Gastroesophageal sphincter (tissue), 4 donors: ENCODE results near the gene TANGO6. TPM values are rescaled to one million over a fixed set of nuclear protein-coding genes. Genes with fewer than 3 reads are reported as not detected.

Experiments
- ATAC-seq: fragments of 150-250 bp; one replicate; pipeline ENCODE4 v1.9.1; 2016; ENCODE audit warnings: mild to moderate bottlenecking, moderate library complexity
- H3K27ac ChIP-seq, 4 donors: fragments of 200-600 bp; sonication (generic) in 3 of 4; 1 replicate in 3 of 4; 2 replicates in 1 of 4; pipeline ENCODE4 v1.5.1; 2016 to 2019
- H3K27me3 ChIP-seq: fragments of 200-600 bp; sonication (generic); one replicate; pipeline ENCODE4 v1.5.1; 2019
- H3K36me3 ChIP-seq, 2 donors: fragments of 200-600 bp; sonication (generic); one replicate each; pipeline ENCODE4 v1.5.1; 2019; ENCODE audit warnings: control low read depth in 1 of 2
- H3K4me1 ChIP-seq, 3 donors: fragments of 200-600 bp; sonication (generic); 1 replicate in 2 of 3; 2 replicates in 1 of 3; pipeline ENCODE4 v1.5.1; 2016 to 2019; ENCODE audit warnings: control low read depth in 2 of 3
- H3K4me3 ChIP-seq, 2 donors: fragments of 200-600 bp; sonication (generic); one replicate each; pipeline ENCODE4 v1.5.1; 2019; ENCODE audit warnings: mild to moderate bottlenecking in 1 of 2, moderate library complexity in 1 of 2
- H3K9me3 ChIP-seq, 3 donors: fragments of 200-600 bp; sonication (generic); one replicate each; pipeline ENCODE4 v1.5.1; 2017 to 2019; ENCODE audit warnings: control low read depth in 2 of 3
- EP300 ChIP-seq: sonication (generic); formaldehyde crosslinking; IDR thresholded peaks from one replicate; pipeline ENCODE4 v1.6.1; 2017; ENCODE audit warnings: antibody characterized with exemption, mild to moderate bottlenecking
- POLR2A ChIP-seq, 2 donors: fragments of 450-650 bp; IDR thresholded peaks; one replicate each; pipeline ENCODE4 v1.6.1; 2017; ENCODE audit warnings: antibody characterized with exemption in 2 of 2, mild to moderate bottlenecking in 2 of 2, moderate library complexity in 1 of 2
- POLR2AphosphoS5 ChIP-seq: sonication (generic); formaldehyde crosslinking; IDR thresholded peaks from one replicate; pipeline ENCODE4 v1.6.1; 2017; ENCODE audit warnings: antibody characterized with exemption
- WGBS, 2 donors: methylation state at CpG; one replicate each; pipeline ENCODE4 v1.1.5; 2018; ENCODE audit warnings: low coverage in 1 of 2; 5-methylcytosine and 5-hydroxymethylcytosine counted together
- total RNA-seq, 4 donors: library from RNA; depleted of rRNA; stranded (reverse); fragments of >200 nt; gene quantifications; one replicate each; pipeline ENCODE4 v1.1.0, GENCODE V29; 2016
- TF ChIP-seq, protein P1 (sequence below), 4 experiments: fragments of 200-600 bp in 2 of 4; fragments of 450-650 bp in 2 of 4; sonication (generic) in 1 of 4; IDR thresholded peaks; one replicate each; pipeline ENCODE4 v1.5.1; 2017 to 2019; ENCODE audit warnings: antibody characterized with exemption in 4 of 4, mild to moderate bottlenecking in 2 of 4, moderate library complexity in 2 of 4

The TANGO6 gene
- total RNA-seq, 4 donors from 2014 or later = 19.5 to 29.7 (median 21.0) TPM

DNA sequence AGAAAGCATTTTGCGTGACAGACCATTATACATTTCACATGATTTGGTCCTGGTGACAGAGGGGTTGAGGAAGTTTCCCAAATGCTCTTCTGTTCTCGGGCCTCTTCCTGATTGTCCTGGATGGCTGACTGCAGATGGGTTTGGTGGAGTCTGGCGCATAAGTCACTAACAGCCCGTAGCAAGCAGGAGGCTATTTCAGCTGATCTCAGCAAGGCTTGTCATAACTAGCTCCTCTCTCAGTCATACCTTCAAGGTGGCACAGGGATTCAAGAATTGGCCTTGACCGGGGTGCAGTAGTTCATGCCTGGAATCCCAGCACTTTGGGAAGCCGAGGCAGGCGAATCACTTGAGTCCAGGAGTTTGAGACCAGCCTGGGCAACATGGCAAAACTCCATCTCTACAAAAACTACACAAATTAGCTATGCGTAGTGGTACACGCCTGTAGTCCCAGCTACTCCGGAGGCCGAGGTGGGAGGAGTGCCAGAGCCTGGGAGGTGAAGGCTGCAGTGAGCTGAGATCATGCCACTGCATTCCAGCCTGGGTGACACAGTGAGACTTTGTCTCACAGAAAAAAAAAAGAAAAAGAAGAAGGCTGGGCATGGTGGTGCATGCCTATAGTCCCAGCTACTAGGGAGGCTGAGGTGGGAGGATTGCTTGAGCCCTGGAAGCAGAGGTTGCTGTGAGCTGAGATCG lies 193.2 kb downstream of the TANGO6 start:
- no peak overlapping the region for H3K27ac ChIP-seq
- WGBS, 2 donors = 96 to 100% methylated on average over 3 to 9 of the region's 12 CpGs
- TF ChIP-seq POLR2AphosphoS5 (no peak), POLR2A (IDR thresholded peaks at IDR 0.05) (no peak), EP300 (no peak)
- TF ChIP-seq, protein P1, sequence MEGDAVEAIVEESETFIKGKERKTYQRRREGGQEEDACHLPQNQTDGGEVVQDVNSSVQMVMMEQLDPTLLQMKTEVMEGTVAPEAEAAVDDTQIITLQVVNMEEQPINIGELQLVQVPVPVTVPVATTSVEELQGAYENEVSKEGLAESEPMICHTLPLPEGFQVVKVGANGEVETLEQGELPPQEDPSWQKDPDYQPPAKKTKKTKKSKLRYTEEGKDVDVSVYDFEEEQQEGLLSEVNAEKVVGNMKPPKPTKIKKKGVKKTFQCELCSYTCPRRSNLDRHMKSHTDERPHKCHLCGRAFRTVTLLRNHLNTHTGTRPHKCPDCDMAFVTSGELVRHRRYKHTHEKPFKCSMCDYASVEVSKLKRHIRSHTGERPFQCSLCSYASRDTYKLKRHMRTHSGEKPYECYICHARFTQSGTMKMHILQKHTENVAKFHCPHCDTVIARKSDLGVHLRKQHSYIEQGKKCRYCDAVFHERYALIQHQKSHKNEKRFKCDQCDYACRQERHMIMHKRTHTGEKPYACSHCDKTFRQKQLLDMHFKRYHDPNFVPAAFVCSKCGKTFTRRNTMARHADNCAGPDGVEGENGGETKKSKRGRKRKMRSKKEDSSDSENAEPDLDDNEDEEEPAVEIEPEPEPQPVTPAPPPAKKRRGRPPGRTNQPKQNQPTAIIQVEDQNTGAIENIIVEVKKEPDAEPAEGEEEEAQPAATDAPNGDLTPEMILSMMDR (IDR thresholded peaks at IDR 0.05) = no peak
- peaks cover 0 to 4% (median 0%) of the 10 kb centered on the region in 3 donors for H3K4me1 ChIP-seq
- peaks cover 0 to 39% of the 10 kb centered on the region in 2 donors for H3K36me3 ChIP-seq
- no peak overlapping the region for H3K4me3 ChIP-seq
- H3K9me3 ChIP-seq = no peaks in the 10 kb centered on the region
- no peak for ATAC-seq
- H3K27me3 ChIP-seq = no peaks in the 10 kb centered on the region

DNA sequence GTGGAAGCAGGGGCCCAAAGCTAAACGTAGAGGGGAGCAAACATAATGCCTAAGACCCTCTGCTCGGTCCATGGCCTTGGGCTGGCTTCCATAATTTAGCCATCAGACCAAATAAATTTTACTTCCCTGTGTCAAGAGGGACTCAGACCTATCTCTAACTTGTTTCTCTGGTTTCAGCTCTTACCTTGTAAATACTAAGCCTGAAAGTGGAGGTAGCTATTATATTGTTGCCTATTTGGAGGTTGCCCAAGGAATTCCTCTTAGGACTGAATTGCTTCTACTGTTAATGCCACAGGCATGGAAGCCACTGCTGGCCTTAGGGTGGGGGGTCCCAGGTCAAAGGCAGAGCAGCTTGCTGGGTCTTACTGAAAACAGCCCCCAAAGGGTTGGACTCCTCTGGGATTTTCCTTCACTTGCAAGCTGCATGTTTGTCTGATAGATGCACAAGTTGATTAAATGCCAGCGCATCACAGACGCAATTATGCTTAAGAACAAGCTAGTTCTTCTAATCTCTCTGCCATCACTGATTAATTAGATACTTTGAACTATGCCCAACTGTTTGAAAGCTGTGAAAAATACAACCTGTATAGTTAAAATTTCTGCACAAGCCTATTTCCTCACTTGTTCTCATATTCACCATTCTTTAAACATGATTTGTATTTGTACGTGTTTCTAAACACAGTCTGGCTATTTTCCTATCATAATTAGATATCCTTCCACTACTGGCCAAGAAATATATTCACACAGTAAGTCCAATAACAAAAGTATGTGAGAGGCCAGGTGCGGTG lies 194.2 kb downstream of the TANGO6 start:
- H3K4me1 ChIP-seq = peaks cover 0 to 4% (median 0%) of the 10 kb centered on the region in 3 donors
- no peaks in the 10 kb centered on the region for H3K9me3 ChIP-seq
- H3K27ac ChIP-seq = no peak overlapping the region
- no peak for ATAC-seq
- H3K36me3 ChIP-seq = peaks cover 0 to 49% of the 10 kb centered on the region in 2 donors
- no peak for TF ChIP-seq POLR2AphosphoS5
- TF ChIP-seq, protein P1 (IDR thresholded peaks at IDR 0.05) = no peak
- TF ChIP-seq POLR2A (IDR thresholded peaks at IDR 0.05) = no peak
- no peak for TF ChIP-seq EP300
- no peaks in the 10 kb centered on the region for H3K27me3 ChIP-seq
- 76 to 90% methylated on average over 2 to 6 of the region's 6 CpGs for WGBS, 2 donors
- H3K4me3 ChIP-seq = no peak overlapping the region

DNA sequence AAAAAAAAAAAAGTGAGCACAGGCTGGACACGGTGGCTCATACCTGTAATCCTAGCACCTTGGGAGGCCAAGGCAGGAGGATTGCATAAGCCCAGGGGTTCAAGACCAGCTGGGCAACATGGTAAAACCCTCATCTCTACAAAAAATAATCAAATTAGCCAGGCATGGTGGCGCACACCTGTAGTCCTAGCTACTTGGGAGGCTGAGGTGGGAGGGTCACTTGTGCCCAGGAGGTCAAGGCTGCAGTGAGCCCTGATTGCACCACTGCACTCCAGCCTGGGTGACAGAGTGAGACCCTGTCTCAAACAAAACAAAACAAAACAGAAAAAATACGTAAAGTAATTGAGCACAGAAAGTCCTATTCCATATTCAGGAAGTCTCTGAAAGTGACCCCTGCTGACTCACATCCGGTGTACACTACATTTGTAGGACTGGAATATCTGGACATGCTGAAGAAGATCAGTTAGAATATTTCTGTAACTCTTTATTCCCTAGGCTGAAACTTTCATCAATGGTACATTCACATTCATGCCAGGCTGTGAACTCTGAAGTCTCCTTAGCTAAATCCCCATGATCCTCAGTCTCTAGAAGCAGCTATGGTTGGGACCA lies 196.1 kb downstream of the TANGO6 start:
- TF ChIP-seq POLR2A (IDR thresholded peaks at IDR 0.05) = no peak
- TF ChIP-seq POLR2AphosphoS5 = no peak
- TF ChIP-seq EP300 = no peak
- TF ChIP-seq, protein P1 (IDR thresholded peaks at IDR 0.05) = no peak
- Histone ChIP-seq H3K9me3 (no peaks in the 10 kb centered on the region), H3K27ac (no peak overlapping the region), H3K4me3 (no peak overlapping the region), H3K36me3 (peaks cover 0 to 54% of the 10 kb centered on the region in 2 donors), H3K27me3 (no peaks in the 10 kb centered on the region), H3K4me1 (peaks cover 0 to 4% (median 0%) of the 10 kb centered on the region in 3 donors)
- 79 to 90% methylated on average over 3 to 4 of the region's 4 CpGs for WGBS, 2 donors
- no peak for ATAC-seq

DNA sequence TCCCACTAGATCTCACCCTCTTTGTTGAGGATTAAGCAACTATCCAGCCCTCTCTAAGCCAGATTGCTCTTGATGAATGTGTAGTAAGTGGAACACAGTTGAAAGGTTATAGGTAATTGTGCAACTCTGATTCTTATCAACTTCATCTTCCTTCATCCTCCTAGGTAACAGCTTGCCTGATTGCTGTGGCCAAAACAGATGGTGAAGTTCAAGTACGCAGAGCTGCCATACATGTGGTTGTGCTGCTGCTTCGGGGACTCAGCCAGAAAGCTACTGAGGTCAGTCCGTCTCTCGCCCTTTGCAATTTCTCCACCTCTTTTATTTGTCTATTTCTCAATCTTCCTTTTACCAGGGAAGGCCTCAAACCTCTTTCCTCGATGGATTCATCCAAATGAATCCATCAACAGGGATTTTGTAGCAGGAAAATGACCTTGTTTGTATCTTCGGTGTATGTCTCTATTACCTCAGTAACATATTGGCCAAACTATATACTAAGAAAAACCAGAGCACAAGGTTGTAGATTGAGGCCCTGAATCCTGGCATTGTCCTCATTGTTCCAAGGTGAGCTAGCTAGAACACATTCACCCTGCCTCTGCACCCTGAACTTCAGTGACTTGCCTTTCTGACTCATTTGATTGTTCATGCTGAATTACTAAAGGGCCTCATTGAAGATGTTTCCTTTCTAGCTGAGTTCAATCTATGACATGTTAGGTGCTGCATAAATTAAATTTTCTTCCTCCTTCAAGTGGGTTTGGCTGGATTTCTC lies 197.0 kb downstream of the TANGO6 start:
- Histone ChIP-seq H3K4me1 (peaks cover 0 to under 1% (median 0%) of the 10 kb centered on the region in 3 donors), H3K9me3 (no peaks in the 10 kb centered on the region), H3K27me3 (no peaks in the 10 kb centered on the region), H3K4me3 (no peak overlapping the region), H3K36me3 (peaks cover 0 to 56% of the 10 kb centered on the region in 2 donors), H3K27ac (no peak overlapping the region)
- TF ChIP-seq POLR2A (IDR thresholded peaks at IDR 0.05) = no peak
- TF ChIP-seq, protein P1 (IDR thresholded peaks at IDR 0.05) = no peak
- no peak for TF ChIP-seq POLR2AphosphoS5
- TF ChIP-seq EP300 = no peak
- 80 to 94% methylated on average over 2 of the region's 6 CpGs for WGBS, 2 donors
- no peak for ATAC-seq
